ENCODE results near the gene LTBP3. TPM values are rescaled to one million over a fixed set of nuclear protein-coding genes. Genes with fewer than 3 reads are reported as not detected.

LTBP3 gene
- total and polyA plus RNA-seq, 7 donors, result 12.7 to 82.3 (median 27.9) TPM

GRCh38 chr11:65595131-65595530 lies 37.0 kb upstream of the LTBP3 start:
- Histone ChIP-seq H3K9me3 (no peaks in the 10 kb centered on the region), H3K36me3 (ENCODE audit: insufficient read depth in 1 of 2, low read depth in 1 of 2) (peaks cover 4 to 63% of the 10 kb centered on the region in 2 donors), H3K4me1 (peaks cover 37% of the 10 kb centered on the region), H3K4me3 (no peak overlapping the region), H3K27me3 (ENCODE audit: insufficient read depth in 3 of 3, low read length in 2 of 3) (no peaks in the 10 kb centered on the region), H3K27ac (peak overlapping the region; percentile 30)
- ATAC-seq, result peak in 1 of 4 donors; percentile 2
- no peak for TF ChIP-seq CTCF (IDR thresholded peaks at IDR 0.05)
- 55 to 94% (median 67%) methylated on average over 2 to 3 of the region's 3 CpGs for WGBS, 3 donors
- intact Hi-C loops (cut with DNase I), result no loop called here
- DNase-seq, result no peak

- WGBS, 3 donors, result 36 to 46% (median 37%) methylated on average over 26 of the region's 26 CpGs
- H3K4me1 ChIP-seq, result peaks cover 51% of the 10 kb centered on the region
- H3K9me3 ChIP-seq, result no peaks in the 10 kb centered on the region
- H3K4me3 ChIP-seq, result no peak overlapping the region
- DNase-seq (peak in 1 of 2 donors; percentile 87), ATAC-seq (peak; percentile 72 to 79 (median 74))
- intact Hi-C loops (cut with DNase I), result loop anchor here (2.0 kb wide), 2 partner anchors 19 to 53 kb away; no protein-coding TSS in a partner anchor
- H3K36me3 ChIP-seq (ENCODE audit: insufficient read depth in 1 of 2, low read depth in 1 of 2), result peaks cover 4 to 60% of the 10 kb centered on the region in 2 donors
- no peaks in the 10 kb centered on the region for H3K27me3 ChIP-seq (ENCODE audit: insufficient read depth in 3 of 3, low read length in 2 of 3)
- peak overlapping the region; percentile 91 for H3K27ac ChIP-seq
- TF ChIP-seq CTCF (IDR thresholded peaks at IDR 0.05), result peak; percentile 82
Measured at GRCh38 chr11:65593518-65594414, 35.6 kb upstream of the LTBP3 start.

- H3K4me1 ChIP-seq, result peaks cover 59% of the 10 kb centered on the region
- peak overlapping the region; percentile 91 for H3K27ac ChIP-seq
- peaks cover 3 to 52% of the 10 kb centered on the region in 2 donors for H3K36me3 ChIP-seq (ENCODE audit: insufficient read depth in 1 of 2, low read depth in 1 of 2)
- H3K4me3 ChIP-seq, result no peak overlapping the region
- no peaks in the 10 kb centered on the region for H3K27me3 ChIP-seq (ENCODE audit: insufficient read depth in 3 of 3, low read length in 2 of 3)
- ATAC-seq (peak in 1 of 4 donors; percentile 0), DNase-seq (no peak)
- no peak for TF ChIP-seq CTCF (IDR thresholded peaks at IDR 0.05)
- 61 to 75% (median 62%) methylated on average over 22 of the region's 22 CpGs for WGBS, 3 donors
- intact Hi-C loops (cut with DNase I), result loop anchor here (2.0 kb wide), 2 partner anchors 18 to 52 kb away; no protein-coding TSS in a partner anchor
- H3K9me3 ChIP-seq, result no peaks in the 10 kb centered on the region
Measured at GRCh38 chr11:65592858-65593517, 34.8 kb upstream of the LTBP3 start.

GRCh38 chr11:65591939-65592857 lies 34.0 kb upstream of the LTBP3 start:
- TF ChIP-seq CTCF (IDR thresholded peaks at IDR 0.05), result no peak
- 63 to 69% (median 68%) methylated on average over 84 to 106 of the region's 106 CpGs for WGBS, 3 donors
- intact Hi-C loops (cut with DNase I), result loop anchor here (2.0 kb wide), 2 partner anchors 17 to 51 kb away; no protein-coding TSS in a partner anchor
- peak in 1 of 2 donors; percentile 77 for DNase-seq
- no peaks in the 10 kb centered on the region for H3K9me3 ChIP-seq
- H3K4me1 ChIP-seq, result peaks cover 66% of the 10 kb centered on the region
- ATAC-seq, result no peak
- H3K27me3 ChIP-seq (ENCODE audit: insufficient read depth in 3 of 3, low read length in 2 of 3), result no peaks in the 10 kb centered on the region
- H3K4me3 ChIP-seq, result peak overlapping the region; percentile 22
- H3K27ac ChIP-seq, result peak overlapping the region; percentile 91
- peaks cover 2 to 51% of the 10 kb centered on the region in 2 donors for H3K36me3 ChIP-seq (ENCODE audit: insufficient read depth in 1 of 2, low read depth in 1 of 2)
